ENCODE data around the gene ELN. TPM values are rescaled to one million over a fixed set of nuclear protein-coding genes. Genes with fewer than 3 reads are reported as not detected.

Gene ELN
- total and polyA plus RNA-seq, 7 donors = 2.5 to 174 (median 33.2) TPM

GRCh38 chr7:73991522-73992100 lies 36.4 kb upstream of the ELN start:
- WGBS, 2 donors = 93 to 95% methylated on average over 7 of the region's 7 CpGs

GRCh38 chr7:73992101-73992562 lies 35.8 kb upstream of the ELN start:
- WGBS, 2 donors = 69 to 72% methylated on average over 18 of the region's 18 CpGs
- Histone ChIP-seq H3K27ac (peak overlapping the region; percentile 56 to 84 (median 74)), H3K4me1 (peaks cover 0 to 38% (median 16%) of the 10 kb centered on the region in 4 donors), H3K9me3 (peaks cover 0 to 6% (median 0%) of the 10 kb centered on the region in 4 donors), H3K36me3 (no peaks in the 10 kb centered on the region), H3K4me3 (no peak overlapping the region), H3K27me3 (no peaks in the 10 kb centered on the region)
- intact Hi-C loops (cut with DNase I) = no loop called here
- TF ChIP-seq EP300 (IDR thresholded peaks at IDR 0.05) (no peak), CTCF (IDR thresholded peaks at IDR 0.05) (no peak), POLR2A (IDR thresholded peaks at IDR 0.05) (no peak), POLR2AphosphoS5 (IDR thresholded peaks at IDR 0.05) (peak; percentile 33 to 76 (median 64))
- peak; percentile 82 for DNase-seq

More at GRCh38 chr7:73991522-73992100, 36.4 kb upstream of the ELN start:
- intact Hi-C loops (cut with DNase I) = no loop called here
- no peaks in the 10 kb centered on the region for H3K27me3 ChIP-seq
- TF ChIP-seq CTCF (IDR thresholded peaks at IDR 0.05) = no peak
- TF ChIP-seq EP300 (IDR thresholded peaks at IDR 0.05) = no peak
- H3K9me3 ChIP-seq = peaks cover 0 to 6% (median 0%) of the 10 kb centered on the region in 4 donors
- no peak overlapping the region for H3K4me3 ChIP-seq
- no peaks in the 10 kb centered on the region for H3K36me3 ChIP-seq
- H3K27ac ChIP-seq = peak overlapping the region; percentile 56 to 84 (median 74)
- peaks cover 0 to 39% (median 21%) of the 10 kb centered on the region in 4 donors for H3K4me1 ChIP-seq
- no peak for DNase-seq

- peaks cover 0 to 6% (median 0%) of the 10 kb centered on the region in 4 donors for H3K9me3 ChIP-seq
- H3K27ac ChIP-seq = peak overlapping the region in 1 of 4 donors; percentile 80
- peaks cover 0 to 50% (median 22%) of the 10 kb centered on the region in 4 donors for H3K4me1 ChIP-seq
- TF ChIP-seq EP300 (IDR thresholded peaks at IDR 0.05) (no peak), POLR2A (IDR thresholded peaks at IDR 0.05) (no peak), POLR2AphosphoS5 (IDR thresholded peaks at IDR 0.05) (no peak), CTCF (IDR thresholded peaks at IDR 0.05) (no peak)
- no peak for DNase-seq
- no peaks in the 10 kb centered on the region for H3K27me3 ChIP-seq
- H3K36me3 ChIP-seq = no peaks in the 10 kb centered on the region
- intact Hi-C loops (cut with DNase I) = no loop called here
- WGBS, 2 donors = 25 to 72% methylated on average over 7 of the region's 7 CpGs
- no peak overlapping the region for H3K4me3 ChIP-seq
Measured at GRCh38 chr7:73994023-73994422, 34.0 kb upstream of the ELN start.

GRCh38 chr7:73994761-73995160 lies 33.2 kb upstream of the ELN start:
- TF ChIP-seq CTCF (IDR thresholded peaks at IDR 0.05) = no peak
- no peak for TF ChIP-seq POLR2AphosphoS5 (IDR thresholded peaks at IDR 0.05)
- no peak for TF ChIP-seq EP300 (IDR thresholded peaks at IDR 0.05)
- no peak for TF ChIP-seq POLR2A (IDR thresholded peaks at IDR 0.05)
- DNase-seq = no peak
- intact Hi-C loops (cut with DNase I) = no loop called here
- Histone ChIP-seq H3K4me1 (peaks cover 0 to 57% (median 29%) of the 10 kb centered on the region in 4 donors), H3K4me3 (no peak overlapping the region), H3K9me3 (peaks cover 0 to 6% (median 0%) of the 10 kb centered on the region in 4 donors), H3K36me3 (no peaks in the 10 kb centered on the region), H3K27me3 (no peaks in the 10 kb centered on the region), H3K27ac (peak overlapping the region in 2 of 4 donors; percentile 44 to 80)
